Midbrain (tissue), 1 donor: ENCODE results near the gene TNRC6B.
"Not testable (repeated sequence)": the region's sequence is repeated elsewhere in the genome, so short reads cannot be mapped to it uniquely, and the experiment has no call there.

ENCODE experiments used
- DNase-seq: peaks from one replicate; lab custom pipeline; 2025; lab: John Stamatoyannopoulos, UW

TNRC6B gene

DNA sequence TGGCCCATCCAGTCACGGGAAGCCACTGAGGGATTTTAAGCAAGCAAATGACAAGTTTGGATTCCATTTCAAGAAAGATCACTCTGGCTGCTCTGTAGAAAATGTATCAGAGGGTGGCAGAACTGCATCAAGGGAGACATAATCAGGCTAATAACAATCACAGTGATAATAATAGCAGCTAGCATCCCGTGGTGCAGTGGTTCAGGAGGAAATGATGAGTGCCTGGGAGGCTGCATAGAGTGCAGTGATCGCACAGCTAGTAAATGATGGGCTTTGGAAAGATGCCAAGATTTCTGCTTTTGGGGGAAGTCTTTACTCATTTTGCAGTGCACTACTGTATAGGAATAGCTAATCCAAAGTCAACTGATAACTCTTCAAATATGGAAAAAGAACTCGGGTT lies 35.8 kb downstream of the TNRC6B start:
- no peak for DNase-seq

DNA sequence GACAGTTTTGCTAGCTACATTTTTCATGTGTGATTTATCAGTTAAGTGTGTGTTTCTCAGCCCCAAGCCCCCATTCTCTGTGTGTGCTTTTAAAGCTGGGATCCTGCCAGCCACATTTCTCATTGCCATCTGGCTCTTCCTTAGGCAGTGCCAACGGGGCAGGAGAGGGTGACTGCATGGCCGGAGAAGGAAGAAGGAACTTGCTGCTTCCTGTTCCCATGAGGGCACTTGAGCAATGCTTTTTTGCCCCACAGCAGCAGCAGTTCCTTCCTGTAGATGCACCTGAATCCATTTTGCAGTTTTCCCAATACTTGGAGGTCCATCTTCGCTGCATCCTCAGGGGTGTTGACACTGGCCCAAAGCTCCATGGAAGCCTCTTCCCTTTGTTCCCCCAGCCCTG lies 37.5 kb downstream of the TNRC6B start:
- DNase-seq, result no peak

DNA sequence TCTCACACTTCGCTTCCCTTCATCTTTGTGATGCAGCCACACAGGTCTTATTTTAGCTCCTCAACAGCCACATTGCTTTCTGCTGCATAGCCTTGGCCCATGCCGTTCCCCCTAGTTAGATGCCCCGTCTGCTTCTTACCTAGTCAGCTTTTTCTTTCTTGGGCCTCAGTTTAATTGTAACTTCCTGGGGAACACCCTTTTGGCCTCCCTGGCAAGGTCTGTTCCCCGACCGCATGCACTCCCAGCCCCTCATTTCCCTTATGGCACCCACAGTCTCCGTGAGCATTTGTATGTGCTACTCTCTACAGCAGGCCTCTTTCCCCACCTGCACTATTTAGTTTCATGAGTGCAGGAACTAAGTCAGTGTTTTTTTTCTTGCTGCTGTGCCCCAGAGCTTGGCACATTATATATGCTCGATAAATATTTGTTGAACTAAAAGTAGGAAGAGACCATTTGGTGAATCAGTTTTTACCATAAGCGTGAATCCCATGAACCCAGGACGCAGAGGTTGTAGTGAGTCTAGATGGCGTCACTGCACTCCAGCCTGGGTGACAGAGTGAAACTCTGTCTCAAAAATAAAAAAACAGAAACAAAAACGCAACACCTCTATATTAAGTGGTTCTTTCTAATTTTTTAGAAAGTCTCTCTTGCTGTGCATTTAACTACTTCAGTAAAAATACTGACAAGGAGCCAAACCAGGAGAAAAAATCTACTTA lies 38.5 kb downstream of the TNRC6B start:
- no peak for DNase-seq

DNA sequence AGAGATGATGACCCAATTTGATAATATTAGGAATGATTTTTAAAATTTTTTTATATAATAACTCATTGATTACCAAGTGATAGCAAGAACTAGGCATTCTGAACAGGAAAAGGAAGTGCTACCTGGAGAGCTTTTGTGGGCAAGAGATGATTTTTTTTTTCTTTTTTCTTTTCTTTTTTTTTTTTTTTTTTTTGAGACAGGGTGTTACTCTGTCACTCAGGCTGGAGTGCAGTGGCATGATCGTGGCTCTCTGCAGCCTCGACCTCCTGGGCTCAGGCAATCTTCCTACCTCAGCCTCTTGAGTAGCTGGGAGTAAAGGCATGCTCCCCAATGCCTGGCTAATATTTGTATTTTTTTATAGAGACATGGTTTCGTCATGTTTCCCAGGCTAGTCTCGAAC lies 40.4 kb downstream of the TNRC6B start:
- no peak for DNase-seq

DNA sequence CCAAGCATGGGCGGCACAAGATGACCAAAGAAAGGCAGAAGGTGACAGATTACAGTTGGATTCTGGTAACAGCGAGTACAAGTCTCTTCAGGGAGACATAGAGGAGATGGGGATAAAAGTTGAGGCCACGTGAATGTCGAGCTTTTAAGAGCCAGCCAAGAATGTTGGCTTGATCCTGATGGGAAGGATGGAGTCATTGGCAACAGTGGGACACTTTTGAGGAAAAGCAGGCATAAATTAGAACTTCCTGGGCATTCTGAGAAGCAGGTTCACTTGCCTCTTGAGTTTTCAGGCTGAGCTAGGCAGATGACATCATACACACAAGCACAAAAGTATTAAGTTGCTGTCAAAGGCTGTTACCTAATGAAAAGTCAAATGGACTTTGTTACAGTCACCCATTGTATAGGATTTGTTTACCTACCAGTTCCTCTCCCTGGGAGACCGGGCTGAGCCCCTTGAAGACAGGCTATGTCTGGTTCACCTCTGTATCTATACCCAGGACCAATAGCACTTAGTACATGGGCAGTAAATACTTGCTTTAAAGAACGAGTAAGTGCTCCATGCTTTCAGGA lies 41.1 kb downstream of the TNRC6B start:
- no peak for DNase-seq

DNA sequence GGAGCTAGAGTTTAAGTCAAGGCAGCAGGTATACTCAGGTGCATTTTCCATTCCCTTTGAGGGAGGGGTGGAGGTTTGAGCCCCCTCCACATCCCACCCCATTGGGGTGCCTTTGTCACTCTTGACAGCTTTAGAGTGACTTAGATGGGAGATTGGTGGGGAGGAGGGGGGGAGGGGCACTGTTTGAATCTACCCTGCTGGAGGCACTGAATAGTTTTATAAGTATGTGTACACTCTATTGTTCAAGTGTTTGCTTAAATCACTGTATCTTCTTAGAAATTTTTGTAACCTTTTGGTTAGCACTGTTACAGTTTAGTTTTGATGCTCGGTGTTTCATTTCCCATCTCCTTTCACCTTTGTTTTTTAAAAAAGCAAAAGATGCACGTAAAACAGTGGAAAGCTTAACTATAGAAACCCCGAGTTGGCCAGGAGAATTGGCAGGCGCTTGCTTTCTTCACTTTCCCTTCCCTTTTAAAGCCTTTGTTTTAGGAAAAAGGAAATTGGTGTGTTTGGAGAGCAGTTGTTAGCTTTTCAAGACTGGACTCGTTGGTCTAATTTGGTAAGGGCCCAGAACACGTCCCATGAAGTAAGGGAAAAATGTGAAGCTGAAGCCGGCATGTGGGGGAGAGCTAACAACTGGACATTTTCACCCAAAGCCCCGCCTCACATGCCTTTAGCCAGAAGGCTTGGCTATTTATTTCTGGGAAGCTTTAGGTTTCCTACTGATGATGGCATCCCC lies 42.8 kb downstream of the TNRC6B start:
- no peak for DNase-seq

DNA sequence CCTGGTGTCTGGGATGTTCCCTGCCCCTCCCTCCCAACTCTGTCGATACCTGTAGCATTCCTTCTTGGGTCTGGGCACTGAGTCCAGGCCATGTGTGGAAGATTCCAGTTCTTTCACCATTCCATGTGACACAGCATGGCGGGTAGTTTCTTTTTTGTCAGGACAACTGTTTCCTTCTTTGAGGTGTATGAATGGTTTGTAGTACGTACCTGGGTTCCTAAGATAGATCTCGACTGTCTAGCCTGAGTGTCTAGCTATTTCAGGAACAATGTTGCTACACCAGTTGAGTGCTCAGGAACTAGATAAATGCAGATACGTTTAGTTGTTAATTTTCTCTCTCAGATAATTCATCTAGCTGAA lies 43.3 kb downstream of the TNRC6B start:
- DNase-seq, result no peak

DNA sequence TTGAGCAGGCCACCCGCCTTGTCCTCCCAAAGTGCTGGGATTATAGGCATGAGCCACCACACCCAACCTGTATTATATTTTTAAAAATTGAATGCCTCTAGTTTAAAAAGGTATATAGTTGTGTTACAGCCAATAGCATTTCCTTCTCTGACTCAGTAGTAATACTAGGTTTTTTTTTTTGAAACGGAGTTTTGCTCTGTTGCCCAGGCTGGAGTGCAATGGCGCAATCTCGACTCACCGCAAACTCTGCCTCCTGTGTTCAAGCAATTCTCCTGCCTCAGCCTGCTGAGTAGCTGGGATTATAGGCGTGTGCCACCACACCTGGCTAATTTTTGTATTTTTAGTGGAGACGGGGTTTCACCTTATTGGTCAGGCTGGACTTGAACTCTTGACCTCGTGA lies 45.3 kb downstream of the TNRC6B start:
- DNase-seq, result not testable (repeated sequence)

DNA sequence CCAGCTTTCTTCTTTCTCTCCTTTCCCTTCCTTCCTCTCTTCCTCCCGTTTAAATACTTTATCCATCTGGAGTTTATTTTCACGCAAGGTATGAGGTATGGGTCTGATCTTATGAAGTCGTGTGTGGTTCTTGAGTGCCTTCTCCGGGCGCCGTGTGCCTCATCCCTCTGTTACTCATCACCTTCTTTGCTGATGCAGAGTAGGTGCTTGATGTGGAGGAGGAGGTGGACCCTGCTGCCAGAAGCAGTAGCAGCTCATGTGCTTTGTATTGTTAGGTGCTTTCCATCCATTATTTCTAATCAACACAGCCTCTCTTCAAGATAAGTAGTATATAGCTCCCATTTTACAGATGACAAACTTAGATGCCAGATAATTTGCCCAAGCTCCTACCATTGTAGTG lies 47.0 kb downstream of the TNRC6B start:
- no peak for DNase-seq

DNA sequence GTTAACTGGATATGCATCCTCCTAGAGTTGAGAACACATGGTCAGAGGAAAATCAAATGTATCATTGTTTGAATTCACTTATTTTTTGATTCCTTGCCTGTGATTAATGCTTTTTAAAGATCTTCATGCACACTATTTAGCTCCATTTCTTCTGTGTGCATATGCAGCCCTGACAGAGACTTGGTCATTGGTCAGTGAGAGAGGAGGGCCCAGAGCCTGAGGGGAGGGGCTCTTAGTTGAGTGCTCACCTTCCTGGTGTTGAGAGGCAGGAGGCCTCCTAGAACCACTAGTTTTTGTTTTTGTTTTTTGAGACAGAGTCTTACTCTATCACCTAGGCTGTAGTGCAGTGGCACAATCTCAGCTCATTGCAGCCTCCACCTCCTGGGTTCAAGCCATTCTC lies 48.9 kb downstream of the TNRC6B start:
- DNase-seq, result no peak

DNA sequence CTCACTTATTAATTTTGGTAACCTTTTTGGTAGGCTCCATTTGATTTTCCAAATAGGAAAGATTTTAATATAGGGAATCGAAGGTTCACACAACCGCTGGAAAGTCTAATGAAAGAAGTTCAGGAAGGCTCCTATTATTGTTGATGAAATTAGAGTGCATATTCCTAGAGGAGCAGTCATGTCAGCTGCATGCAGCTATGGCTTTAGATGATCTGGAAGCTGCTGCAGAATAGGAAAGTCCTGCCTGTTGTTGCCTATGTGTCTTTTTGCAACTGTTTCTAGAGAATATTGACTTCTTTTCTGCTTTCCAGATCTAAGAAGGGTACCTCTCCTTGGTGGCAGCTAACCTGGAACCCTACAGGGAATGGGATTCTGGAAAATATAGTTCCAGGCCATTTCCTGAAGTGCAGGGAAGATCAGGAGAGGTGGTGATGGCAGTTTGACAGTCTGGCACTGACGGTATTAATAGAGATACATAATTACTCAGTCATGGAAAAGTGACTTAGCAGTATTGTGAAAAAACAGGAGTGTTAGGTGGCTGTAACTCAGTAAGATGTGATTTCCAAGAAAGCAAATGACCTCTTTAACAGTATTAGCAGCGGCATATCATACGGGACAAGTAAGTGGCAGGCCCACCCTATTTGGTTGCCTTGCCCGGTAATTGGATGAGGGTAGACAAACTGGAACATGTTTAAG lies 54.0 kb downstream of the TNRC6B start:
- no peak for DNase-seq

DNA sequence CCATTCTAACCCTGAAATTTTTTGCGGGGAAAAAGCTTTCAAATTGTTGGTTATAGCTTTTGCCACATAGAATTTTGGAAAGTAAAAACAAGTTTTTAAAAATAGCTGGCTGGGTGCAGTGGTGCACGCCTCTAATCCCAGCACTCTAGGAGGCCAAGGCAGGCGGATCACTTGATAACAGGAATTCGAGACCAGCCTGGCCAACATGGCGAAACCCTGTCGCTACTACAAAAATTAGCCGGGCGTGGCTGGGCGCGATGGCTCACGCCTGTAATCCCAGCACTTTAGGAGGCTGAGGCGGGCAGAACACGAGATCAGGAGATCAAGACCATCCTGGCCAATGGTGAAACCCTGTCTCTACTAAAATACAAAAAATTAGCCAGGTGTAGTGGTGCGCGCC lies 54.9 kb downstream of the TNRC6B start:
- DNase-seq, result no peak

DNA sequence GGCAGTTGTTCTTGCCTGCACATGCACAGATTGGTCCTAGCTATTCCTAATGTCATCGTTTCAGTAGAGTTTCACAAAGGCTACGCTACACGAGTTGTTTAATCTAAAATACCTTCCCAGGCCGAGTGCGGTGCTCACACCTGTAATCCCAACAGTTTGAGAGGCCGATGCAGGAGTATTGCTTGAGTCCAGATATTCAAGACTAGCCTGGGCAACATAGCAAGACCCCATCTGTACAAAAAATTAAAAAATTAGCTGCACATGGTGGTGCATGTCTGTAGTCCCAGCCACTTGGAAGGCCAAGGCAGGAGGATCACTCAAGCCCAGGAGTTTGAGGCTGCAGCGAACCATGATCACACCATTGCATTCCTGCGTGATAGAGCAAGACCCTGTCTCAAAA lies 56.2 kb downstream of the TNRC6B start:
- DNase-seq, result no peak

DNA sequence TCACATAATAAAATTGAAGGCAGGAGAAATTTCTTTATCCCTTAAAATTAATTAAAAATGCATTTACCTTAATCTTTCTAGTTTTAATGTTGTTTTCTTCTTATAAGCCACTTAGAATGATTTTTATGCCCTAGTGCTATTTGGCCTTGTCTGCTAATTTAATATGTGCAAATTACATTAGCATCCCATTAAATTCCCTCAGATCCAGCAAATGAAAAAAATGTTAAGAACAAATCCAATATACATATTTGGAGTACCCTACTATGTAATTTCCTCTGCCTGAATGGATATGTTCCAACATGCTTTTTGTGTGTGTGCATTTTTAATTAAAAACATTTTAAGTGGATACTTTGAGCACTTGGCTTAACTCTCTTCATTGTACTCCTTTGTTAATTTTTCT lies 56.9 kb downstream of the TNRC6B start:
- DNase-seq, result no peak

DNA sequence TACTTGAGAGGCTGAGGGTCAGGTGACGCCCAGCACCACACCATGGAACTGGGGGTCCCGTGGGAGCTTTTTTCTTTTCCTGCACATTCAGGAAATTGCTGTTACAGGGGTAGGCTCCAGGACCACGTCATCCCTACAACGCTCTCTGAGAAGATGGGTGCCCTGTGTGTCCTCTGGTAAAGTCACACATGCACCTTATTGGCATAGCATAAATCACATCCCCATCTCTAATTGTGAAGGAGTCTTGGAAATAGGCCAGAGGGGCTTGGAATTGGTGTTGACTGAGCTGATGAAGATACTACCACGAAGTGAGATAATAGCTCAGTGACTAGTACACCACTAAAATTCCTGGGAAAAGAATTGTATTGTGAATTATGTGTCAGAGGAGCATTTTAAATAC lies 57.6 kb downstream of the TNRC6B start:
- no peak for DNase-seq

DNA sequence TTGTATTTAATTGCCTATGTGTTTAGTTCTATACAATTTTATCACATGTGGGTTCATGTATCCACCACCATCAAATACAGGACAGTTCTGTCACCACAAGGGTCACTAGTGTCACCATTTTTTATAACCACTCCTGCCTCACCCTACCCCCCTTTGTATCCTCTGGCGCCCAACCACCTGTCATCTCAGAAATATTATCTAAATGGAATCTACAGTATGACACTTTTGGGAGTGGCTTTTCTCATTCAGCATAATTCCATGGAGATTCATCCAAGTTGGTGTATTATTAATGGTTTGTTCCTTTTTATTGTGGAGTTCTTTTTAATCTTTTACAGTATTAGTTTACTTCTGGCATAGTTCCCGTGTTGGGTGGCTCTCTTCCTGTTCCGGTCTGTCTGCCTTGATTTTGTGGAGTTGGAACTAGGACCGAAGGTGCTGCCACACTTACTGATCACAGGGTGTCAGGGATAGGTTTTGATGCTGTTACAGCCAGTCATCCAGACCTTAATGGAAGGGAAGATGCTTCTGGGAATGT lies 58.5 kb downstream of the TNRC6B start:
- DNase-seq, result no peak

DNA sequence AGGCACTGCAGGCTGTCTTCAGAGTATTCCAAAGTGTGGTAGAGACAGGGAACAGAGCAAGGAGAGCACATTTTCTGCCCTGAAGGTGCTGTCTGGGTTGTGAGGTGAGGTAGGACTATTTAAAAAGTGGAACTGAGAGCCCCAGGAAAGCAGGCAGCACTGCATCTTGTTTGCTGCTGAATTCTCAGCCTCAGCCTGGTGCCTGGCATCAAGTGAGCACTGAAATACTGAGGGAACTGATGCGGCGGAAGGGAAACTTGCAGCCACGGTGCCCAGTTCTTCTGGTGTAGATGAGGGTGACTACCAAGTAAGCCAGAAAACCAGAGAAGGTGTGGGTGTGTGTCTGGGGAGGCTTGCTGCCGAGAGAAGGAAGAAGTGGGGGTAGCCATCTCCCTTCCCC lies 59.5 kb downstream of the TNRC6B start:
- no peak for DNase-seq

DNA sequence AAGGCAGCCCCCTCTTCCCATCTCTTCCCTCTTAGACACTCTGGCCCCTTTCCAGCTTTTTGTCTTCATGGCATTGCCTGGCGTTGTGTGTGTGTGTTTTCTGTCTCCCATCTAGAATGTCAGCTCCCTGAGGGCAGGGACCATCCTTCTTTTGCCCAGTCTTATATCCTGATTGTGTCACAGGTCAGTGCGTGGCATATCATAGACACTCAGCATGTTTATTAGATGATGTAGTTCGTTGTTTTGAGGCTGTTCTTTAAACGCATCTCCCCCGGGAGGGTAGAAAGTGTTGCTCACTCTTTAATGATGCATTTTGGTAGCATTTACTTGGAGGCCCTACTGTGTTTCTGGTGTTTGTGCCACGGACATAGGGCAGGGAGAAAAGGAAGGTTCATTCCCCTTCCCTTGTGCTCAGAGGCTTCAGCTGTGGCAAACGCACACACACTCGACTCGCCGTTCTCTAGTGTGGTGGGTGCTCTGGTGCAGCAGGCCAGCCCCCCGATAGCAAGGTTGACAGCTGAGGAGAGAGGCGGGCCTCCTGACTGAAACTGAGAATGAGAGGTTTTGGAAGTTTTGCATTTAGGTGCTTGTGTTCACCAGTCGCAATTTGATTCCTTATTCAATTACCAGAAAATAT lies 60.2 kb downstream of the TNRC6B start:
- no peak for DNase-seq

DNA sequence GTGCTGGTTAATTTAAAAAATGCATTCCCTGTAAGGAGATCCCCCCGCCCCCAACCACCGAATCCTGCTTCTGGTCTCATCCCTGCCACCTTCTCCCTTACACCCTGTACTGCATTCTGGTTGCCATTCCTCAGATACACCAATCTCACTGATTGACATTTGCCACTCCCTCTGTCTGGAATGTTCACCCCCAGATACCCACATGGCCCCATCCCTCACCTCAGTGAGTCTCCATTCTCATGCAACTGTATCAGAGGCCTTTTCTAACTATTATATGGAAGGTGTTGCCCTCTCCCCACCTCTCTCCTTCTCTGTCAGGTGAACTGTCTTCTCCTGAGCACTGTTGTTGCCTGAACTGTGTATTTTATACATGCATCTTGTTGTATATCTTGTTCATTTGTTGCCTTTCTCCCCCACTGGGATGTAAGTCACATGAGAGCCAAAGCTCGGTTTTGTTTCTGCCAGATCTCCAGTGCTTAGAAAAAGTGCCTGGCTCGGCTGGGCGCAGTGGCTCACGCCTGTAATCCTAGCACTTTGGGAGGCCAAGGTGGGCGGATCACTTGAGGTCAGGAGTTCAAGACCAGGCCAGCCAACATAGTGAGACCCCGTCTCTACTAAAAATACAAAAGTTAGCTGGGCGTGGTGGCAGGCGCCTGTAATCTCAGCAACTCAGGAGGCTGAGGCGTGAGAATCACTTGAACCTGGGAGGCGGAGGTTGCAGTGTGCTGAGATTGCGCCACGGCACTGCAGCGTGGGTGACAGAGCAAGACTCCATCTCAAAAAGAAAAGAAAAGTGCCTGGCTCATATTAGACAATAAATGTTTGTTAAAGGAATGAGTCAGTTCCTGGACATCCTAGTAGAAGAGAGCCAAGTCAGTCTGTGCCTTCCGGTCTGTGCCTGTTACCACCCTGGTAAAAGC lies 61.0 kb downstream of the TNRC6B start:
- DNase-seq, result no peak

DNA sequence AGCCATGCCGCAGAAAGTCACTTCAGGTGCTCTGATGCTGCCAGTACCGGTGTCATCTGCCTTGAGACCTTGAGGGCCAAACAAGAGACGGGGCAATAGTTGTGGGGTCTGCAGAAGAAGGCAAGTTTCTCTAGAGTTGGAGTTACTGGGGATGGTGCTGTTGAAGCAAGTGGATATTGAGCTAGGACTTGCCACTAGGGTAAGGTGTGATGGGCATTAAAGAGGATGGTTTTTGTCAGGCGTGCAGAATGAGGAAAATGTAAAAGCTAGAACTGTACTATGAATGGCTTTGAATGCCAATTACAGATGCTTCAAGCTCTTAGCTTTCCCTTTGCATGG lies 61.6 kb downstream of the TNRC6B start:
- DNase-seq, result no peak

DNA sequence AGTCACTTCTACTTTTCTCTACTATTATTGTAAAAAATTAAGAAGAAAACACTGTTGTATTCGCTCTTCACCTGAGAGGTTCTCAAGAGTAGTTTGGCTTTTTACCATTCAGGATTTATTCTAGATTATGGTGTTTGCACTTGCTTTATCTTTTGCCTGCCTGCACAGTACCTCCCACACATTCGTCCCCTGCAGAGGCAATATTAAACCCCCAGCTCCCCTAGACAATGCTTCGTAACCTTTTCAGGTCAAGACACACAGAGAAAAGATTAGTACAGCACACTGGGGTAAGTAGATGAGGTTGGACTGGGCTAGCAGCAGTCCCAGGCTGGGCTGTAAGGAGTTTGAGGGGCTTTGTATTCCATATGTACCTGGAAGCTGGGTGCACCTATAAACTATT lies 62.4 kb downstream of the TNRC6B start:
- DNase-seq, result no peak
